HG02943 (cell line): ENCODE data around the gene LPCAT3.
A peak's percentile ranks its signal among the peaks of the same experiment; 100 is the strongest.

Source experiments
- ATAC-seq: cut with Tn5 transposase; IDR thresholded peaks from one replicate; pipeline ENCODE4 v1.9.1; 2021; ENCODE audit warnings: mild to moderate bottlenecking, low read depth, moderate library complexity; ENCODE audit not compliant: unreplicated experiment

LPCAT3 gene

DNA sequence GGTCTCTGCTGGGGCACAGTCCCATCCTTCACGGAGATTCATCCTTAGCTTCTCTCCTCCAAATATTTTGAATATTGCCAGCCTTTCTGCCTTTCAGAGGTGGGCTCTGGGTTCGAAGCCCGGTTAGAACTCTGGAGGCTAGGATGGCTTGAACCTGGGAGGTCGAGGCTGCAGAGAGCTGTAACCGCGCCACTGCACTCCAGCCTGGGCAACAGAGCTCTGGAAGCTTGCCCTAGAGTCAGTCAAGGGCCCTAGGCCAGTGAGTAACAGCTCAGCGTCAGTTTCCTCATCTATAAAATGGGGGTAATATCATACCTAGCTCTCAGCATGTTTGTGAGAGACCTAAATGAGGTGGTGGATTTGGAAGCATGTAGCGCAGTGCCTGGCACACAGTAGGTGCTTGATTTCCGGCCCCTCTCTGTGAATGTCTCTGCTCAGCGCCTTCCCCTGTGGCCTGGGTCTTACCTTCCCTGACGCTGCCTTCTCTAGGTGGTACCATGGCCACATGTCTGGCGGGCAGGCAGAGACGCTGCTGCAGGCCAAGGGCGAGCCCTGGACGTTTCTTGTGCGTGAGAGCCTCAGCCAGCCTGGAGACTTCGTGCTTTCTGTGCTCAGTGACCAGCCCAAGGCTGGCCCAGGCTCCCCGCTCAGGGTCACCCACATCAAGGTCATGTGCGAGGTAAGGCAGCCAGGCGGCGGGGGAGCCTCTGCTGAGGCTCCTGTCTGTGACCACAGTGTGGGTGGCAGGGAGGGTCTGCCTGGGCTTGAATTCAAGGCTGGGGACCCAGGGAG lies 63.8 kb downstream of the LPCAT3 start:
- no peak for ATAC-seq

GRCh38 chr12:6953442-6954315 lies 64.6 kb downstream of the LPCAT3 start:
- ATAC-seq: peak; percentile 43

- no peak for ATAC-seq
Observed at GRCh38 chr12:6952863-6953441, 65.3 kb downstream of the LPCAT3 start.

GRCh38 chr12:6952121-6952862 lies 66.0 kb downstream of the LPCAT3 start:
- ATAC-seq: no peak

- ATAC-seq: no peak
Observed at GRCh38 chr12:6951551-6952120, 66.6 kb downstream of the LPCAT3 start.

DNA sequence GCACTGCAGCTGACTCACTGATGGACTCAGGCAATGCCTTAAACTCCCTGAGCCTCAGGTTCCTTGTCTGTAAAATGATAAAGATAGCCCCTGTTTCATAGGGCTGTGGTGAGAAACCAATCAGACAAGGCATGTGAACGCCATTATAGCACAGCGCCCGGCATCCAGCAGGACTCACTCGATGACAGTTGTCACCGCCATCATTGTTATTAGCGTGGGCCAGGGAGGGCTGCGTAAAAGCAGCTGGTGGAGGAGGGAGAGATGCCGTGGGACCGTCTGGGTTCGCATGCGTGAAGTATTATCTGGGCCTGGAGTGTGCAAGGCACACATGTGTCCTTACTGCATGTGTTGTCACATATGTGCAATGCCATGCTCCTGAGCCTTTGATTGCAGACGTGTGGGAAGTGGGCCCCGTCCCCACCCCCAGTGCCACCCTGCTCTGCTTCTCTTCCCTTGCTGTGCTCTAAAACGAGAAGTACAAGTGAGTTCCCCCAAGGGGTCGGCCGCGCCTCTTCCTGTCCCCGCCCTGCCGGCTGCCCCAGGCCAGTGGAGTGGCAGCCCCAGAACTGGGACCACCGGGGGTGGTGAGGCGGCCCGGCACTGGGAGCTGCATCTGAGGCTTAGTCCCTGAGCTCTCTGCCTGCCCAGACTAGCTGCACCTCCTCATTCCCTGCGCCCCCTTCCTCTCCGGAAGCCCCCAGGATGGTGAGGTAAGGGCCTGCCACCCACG lies 67.3 kb downstream of the LPCAT3 start, which contains the start of gene PTPN6:
TSS of gene PTPN6 (plus strand) at position 546 of the 730 bp plus-strand sequence. CDS start at position 703, 157 bp downstream.
- no peak for ATAC-seq

DNA sequence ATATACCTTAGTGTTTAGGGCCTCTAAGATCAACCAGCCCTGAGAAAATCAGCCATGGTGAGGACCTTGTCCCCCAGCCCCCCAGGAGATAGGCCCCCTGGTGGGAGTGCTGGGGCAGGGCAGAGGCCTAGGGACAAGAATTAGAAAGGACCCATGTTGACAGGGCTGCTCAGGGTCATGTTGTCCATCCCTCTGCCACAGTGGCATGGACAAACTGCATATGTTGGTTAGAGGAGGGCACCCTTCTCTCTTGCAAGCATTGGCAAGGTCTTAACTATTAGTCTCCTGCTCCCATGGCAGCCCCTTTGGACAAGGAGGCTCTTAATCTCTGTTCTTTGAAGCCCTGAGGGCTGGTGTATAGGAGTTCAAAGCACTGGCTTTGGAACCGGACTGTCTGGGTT lies 67.9 kb downstream of the LPCAT3 start:
- ATAC-seq: no peak

GRCh38 chr12:6948873-6949594 lies 69.2 kb downstream of the LPCAT3 start:
- ATAC-seq: no peak

DNA sequence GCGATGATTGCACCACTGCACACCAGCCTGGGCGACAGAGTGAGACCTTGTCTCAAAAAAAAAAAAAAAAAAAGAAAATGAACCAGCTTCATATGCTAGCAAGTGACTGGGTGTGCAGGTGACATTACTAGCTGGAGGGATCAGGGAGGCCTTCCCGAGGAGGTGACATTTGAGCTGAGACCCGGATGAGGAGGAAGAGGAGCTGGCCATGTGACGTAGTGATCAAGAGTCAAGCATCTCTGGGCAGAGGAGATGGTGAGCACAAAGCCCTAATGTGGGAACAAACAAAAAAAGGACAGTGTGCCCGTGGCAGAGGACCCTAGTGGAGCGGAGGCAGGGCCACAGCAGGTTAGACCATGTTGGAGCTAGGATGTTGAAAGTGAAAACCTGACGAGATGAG lies 70.7 kb downstream of the LPCAT3 start:
- ATAC-seq: no peak

DNA sequence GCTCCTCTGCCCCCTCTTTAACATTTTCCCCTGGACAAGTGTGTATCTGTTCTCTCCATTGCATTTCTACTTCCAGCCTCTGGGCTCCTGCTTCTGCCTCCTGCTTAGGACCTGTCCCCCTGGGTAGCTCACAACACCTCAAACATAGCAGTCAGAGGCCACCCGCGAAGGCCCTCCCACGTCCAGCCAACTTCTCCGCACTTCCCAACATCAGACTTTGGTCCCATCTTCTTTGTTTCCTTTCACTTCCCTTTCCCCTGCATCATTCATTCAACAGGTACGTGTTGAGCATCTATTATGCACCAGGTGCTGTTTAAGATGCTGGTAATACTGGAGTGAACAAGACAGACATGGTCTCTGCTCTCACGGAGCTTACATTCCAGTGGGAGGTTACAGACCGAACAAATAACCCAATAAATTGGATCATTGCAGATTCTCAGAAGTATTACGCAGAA lies 71.3 kb downstream of the LPCAT3 start:
- ATAC-seq: no peak

DNA sequence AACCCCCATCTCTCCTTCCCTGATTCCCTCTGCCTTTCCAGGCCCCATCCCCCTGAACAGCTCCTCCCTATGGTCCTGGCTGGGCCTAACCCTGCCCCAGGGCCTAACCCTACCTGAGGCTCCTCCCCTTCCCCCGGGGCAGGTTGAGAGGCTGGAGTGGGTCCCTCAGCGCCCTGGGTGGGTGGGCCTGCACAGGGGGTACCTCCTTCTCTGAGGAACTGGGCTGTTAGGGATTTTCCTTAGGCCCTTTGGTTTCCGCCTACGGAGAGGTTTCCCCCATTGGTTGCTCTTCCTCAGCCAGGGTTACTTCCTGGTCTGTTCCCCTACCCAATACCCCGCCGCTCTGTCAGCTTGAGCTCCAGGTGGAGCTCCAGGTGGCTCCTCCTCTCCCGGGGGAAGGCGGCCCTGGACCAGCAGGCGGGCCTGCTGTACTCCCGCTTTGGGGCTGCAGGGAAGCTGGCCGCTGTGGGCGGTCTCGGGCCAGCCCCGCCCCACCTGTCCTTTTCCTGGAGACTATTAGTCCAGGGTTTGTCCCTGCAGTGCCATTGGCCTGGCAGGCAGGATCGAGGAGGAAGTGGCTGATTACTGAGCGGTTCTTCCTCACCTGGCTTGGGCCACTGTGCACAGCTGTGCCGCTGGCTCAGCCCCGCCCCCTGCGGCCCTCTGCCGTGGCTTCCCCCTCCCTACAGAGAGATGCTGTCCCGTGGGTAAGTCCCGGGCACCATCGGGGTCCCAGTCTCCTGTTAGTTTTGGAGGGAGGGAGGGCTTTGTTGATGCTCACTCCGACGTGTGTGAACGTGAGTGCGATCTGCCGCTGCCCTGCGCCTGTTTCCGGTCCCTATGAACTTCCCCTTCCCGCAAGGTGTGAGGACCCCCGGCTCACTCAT lies 72.0 kb downstream of the LPCAT3 start:
- ATAC-seq: no peak

- no peak for ATAC-seq
Observed at GRCh38 chr12:6945613-6946012, 72.7 kb downstream of the LPCAT3 start.

- peak; percentile 24 for ATAC-seq
Observed at GRCh38 chr12:6944381-6945186, 73.7 kb downstream of the LPCAT3 start.

GRCh38 chr12:6943722-6944380 lies 74.4 kb downstream of the LPCAT3 start, which contains the start of the genes C12orf57 and RNU7-1:
C12orf57 (plus strand) TSS chr12:6944022; CDS start chr12:6944122, 100 bp downstream.
RNU7-1 (plus strand) TSS chr12:6943816.
- peak; percentile 39 for ATAC-seq

DNA sequence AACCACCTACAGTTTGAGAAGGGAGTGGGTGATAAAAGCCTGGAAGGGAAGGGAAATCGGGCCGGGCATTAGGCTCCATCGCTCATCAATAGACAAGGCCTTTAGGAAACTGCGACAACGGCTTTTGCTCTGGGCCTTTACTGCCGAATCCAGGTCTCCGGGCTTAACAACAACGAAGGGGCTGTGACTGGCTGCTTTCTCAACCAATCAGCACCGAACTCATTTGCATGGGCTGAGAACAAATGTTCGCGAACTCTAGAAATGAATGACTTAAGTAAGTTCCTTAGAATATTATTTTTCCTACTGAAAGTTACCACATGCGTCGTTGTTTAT lies 74.9 kb downstream of the LPCAT3 start:
- ATAC-seq: peak; percentile 23

DNA sequence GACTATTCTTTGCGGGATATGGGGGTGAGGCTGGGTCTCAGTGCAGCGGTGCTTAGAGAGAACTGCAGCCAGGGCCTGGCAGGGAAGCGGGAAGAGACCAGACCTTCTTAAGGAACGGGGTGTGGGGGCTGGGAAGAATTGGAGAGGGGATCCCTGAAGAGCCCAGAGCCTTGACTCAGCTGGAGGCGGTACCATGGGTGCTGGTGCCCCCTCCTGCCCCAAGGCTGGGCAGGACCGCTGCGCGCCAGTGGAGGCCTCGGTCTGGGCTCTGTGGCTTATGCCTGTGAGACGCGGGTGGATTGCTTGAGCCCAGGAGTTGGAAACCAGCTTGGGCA lies 76.0 kb downstream of the LPCAT3 start:
- no peak for ATAC-seq
